Measurements from ENCODE around the gene CCL4.

The CCL4 gene

DNA sequence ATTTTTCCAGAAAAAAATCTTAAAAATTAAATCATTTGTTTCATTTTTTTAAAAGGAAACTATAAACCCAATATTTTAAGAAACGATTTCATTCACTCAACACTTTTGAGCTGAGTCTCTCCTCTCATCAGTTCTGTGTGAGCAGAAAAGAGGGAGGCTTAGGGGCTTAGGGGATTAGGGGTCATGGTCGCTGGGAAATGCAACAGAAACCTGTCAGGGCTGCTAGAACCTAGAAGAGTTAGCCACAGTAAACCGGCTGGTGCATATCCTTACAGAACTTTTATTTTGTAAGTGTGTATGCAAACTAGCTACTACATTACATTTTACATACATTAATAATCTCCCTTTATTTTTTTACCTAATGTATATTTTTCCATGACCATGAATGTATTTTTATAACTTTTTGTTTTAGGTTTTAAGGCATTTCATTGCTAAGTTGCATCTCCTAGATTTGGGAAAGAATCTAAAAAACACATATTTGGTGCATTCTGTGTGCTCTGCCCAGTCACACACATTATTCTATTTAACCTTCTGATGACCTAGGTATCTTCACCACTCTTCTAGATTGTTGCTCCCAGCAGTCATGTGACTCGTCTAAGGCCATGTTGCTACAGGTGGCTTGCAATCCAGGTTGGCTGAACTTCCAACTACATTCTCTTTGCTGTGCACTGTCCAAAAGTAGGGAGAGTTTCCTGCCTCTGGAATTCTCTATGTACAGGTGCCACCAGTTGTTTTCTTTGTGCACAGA, 48.4 kb downstream of the CCL4 start:
- CTCF ChIA-PET: interaction anchor here (1.2 kb wide), 1 partner anchor 331 kb away, joined by 3 read pairs; no protein-coding TSS in a partner anchor
- no peak for DNase-seq
- Mint-ChIP-seq H3K9me3 (no peaks in the 10 kb centered on the region), H3K36me3 (no peaks in the 10 kb centered on the region), H3K4me1 (no peaks in the 10 kb centered on the region), H3K27ac (no peak overlapping the region), H3K27me3 (peaks cover 55% of the 10 kb centered on the region), H3K4me3 (no peak overlapping the region)

DNA sequence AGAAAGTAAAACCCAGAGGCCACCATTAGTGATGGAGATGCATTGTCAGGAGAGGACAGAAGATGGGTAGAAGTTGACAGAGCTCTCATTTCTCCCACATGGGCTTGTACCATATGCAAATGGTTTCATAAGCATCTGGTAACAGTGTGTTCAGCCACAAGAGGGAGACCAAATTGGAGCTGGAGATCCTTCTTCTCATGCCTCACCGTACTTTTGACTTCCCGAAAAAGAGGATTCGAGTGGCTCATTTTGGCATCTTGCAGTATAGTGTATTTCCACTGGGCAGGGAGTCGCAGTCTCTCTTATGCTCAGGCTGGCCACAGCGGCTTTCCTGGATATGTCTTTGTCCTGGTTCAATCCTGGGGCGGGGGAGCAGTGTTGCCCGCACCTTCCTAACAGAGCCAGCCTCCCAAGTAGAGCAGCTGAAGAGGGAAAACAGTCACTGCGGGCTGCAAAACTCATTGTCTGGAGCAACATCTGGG, 49.1 kb downstream of the CCL4 start:
- Mint-ChIP-seq H3K9me3 (no peaks in the 10 kb centered on the region), H3K4me1 (no peaks in the 10 kb centered on the region), H3K36me3 (no peaks in the 10 kb centered on the region), H3K27me3 (peaks cover 51% of the 10 kb centered on the region), H3K4me3 (no peak overlapping the region), H3K27ac (no peak overlapping the region)
- CTCF ChIA-PET: no interaction called here
- DNase-seq: no peak

DNA sequence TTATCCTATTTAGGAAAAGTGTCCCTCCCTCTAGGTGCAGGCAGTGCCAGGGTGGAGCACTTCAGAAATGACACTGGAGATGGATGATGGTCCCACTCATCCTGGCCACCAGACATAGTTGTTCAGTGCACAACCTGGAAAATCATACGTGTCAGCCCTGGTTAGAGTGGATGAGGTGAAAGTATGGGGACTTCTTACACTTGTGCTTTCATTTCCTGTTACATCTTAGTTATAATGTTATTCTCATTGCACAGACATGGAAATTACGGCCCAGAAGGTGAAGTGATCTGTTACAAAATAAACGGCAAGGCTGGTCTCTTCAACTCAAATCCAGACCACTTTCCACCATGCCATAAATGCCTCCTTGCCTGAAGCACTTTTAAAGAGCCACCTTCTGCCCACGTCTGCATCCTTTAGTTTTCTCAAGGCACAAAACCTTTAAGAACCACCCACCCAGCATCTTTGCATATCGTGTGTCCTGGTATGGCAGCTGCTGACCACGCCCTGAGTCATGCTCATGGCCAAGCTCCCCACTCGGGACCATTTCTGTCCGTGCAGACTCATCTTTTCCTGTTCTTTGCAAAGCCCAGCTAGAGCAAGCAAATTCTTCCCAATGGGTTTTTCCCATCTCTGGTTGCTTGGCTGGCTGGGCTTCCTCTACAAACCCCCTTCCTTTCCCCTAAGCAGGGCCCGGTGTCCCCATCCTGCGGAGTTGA, 50.4 kb downstream of the CCL4 start:
- no peaks in the 10 kb centered on the region for H3K4me1 Mint-ChIP-seq
- no peak for DNase-seq
- H3K4me3 Mint-ChIP-seq: no peak overlapping the region
- CTCF ChIA-PET: no interaction called here
- no peak overlapping the region for H3K27ac Mint-ChIP-seq
- no peaks in the 10 kb centered on the region for H3K36me3 Mint-ChIP-seq
- no peaks in the 10 kb centered on the region for H3K9me3 Mint-ChIP-seq
- peaks cover 46% of the 10 kb centered on the region for H3K27me3 Mint-ChIP-seq

All from activated naive CD4-positive, alpha-beta T cell treated with anti-CD3 and anti-CD28 coated beads, Interleukin-2, amount 10 ng/mL, durations not matched to agents 7 days and 5 days (primary cell).